NCI-H2171 treated with DMSO at 0.1 percent for 48 hours (cell line): ENCODE results near the gene CALR.

Experiments used
- DNase-seq: peaks from one replicate; lab custom pipeline; 2025; lab: John Stamatoyannopoulos, UW

Gene CALR

DNA sequence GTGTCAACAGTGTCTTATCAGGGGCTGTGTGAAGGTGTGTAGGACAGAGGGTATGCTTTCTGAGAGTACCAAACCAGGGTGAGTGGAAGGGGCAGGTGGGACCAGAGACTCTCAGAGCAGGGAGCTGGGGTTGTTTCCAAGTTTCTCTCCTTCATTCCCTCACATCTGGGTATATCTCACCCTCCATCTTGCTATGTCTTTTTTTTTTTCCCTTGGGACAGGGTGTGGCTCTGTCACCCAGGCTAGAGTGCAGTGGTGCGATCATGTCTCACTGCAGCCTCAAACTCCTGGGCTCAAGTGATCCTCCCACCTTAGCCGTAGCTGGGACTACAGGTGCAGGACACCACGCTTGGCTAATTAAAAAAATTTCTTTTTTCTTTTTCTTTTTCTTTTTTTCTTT, 41.6 kb downstream of the CALR start:
- peak; percentile 13 for DNase-seq

DNA sequence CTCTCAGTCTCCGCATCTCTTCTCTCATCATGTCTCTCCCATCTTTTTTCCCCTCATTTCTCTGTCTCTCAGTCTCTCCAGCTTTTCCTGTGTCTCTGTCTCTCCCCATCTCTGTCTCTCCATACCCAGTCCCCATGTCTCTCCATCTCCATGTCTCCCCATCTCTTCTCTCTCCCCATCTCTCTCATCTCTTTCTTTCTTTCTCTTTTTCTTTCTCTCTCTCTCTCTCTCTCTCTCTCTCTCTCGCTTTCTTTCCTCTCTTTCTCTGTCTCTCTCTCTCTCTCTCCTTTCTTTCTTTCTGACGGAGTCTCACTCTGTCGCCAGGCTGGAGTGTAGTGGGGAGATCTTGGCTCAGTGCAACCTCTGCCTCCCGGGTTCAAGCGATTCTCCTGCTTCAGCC, 44.2 kb downstream of the CALR start:
- no peak for DNase-seq

DNA sequence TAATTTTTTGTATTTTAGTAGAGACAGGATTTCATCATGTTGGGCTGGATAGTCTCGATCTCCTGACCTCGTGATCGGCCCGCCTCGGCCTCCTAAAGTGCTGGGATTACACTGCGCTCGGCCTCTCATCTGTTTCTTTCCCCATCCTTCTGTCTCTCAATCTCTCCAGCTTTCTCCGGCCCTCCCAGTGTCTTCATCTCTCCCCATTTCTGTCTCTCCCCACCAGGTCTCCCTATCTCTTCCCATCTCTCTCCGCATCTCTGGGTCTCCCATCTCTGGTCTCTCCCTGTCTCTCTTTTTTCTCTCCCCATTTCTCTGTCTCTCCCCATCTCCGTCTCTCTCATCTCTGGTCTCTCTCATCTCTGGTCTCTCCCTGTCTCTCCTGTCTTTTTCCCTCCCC, 44.7 kb downstream of the CALR start:
- peak; percentile 42 for DNase-seq

DNA sequence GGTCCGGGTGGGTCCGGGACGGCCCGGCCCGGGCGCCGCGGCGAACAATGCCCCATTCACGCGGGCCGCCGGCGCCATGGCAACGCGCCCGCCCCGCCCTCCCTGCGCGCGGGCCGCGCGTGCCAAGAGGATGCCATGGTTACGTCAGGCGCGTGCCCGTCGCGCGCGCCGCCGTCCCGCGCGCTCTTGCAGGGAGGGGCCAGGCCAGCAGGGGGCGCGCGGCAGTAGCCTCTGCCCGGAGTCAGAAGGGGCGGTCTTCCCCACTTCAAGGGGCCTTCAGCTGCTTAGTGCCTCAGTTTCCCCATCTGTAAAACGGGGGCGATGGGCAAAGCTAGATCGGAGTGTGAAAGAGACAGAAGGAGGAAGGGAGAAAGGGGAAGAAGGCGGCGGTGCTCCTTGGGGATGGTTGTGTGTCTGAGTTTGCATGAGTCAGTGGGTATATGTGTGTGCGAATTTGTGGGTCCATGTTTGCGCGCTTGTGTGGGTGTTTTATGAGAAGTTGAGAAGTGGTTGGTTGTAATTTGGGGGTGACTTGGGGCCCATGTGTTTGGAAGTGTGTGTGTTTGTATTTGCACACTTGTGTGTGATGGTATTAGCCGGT, 45.2 kb downstream of the CALR start:
- peak; percentile 75 for DNase-seq

DNA sequence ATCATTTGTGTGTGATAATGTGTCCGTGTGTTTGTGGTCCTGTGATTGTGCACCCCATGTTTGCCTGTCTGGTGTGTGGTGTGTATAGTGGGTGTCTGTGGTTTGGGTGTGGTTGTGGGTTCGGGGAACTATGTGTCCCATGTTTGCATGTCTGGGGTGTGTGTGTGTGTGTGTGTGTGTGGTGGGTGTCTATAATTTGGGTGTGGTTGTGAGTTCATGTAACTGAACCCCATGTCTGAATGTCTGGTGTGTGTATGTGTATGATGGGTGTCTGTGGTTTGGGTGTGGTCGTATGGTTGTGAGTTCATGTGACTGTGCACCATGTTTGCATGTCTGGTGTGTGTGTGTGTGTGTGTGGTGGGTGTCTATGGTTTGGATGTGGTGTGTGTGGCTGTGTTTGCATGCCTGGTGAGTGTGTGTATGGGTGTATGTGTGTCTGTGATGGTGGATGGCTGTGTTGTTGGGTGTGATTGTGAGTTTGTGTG, 45.8 kb downstream of the CALR start:
- DNase-seq: peak; percentile 53

DNA sequence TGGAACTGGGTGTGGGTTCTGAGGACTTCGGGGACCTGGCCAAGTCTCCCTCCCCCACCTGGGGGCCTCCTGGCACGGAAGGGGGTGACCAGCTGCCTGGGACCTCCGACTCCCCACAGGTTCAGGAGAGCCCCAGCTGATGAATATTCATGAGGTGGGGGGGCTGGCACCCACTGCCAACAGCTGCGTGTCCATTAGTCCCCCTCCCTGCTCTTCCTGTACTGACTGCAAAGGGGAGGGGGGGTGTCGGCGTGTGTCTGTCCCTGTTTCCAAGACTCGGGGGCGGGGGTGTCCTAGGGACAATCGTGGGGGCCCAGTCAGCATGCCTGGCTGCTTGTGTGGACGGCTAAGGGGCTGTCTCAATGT, 46.3 kb downstream of the CALR start:
- DNase-seq: peak; percentile 53

DNA sequence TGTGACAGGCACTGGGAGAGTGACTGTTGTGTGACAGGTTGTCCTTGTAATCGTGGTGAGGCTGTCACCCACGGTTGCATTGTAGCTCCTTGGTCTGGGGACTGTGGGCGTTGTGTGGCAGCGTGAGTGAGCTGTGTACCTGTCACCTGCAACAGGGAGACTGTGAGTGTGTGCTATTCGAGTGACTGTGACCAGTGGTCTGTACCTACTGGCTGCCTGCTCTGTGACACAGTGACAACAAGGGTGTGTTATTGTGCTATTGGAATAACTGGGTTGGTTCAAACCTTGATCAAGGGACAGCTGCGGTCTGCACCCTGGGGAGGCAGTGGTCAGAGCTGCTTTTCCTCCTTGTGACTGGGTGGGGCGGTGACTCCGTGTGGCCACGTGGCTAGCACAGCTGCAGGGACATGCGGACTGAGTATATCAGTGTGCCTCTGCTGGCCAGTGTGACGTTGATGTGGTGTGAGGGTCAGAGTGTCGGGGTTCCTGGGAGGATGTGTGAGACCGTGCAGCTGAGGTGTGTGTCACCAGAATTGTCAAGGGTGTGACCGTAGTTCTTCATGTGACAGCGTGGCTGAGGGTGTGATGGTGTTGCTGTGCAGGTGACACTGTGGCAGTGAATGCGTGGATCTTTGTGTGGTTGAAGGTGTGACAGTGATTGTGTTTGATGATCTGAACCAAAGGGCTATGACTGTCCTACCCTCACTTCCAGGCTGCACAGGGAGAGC, 46.8 kb downstream of the CALR start:
- DNase-seq: no peak

DNA sequence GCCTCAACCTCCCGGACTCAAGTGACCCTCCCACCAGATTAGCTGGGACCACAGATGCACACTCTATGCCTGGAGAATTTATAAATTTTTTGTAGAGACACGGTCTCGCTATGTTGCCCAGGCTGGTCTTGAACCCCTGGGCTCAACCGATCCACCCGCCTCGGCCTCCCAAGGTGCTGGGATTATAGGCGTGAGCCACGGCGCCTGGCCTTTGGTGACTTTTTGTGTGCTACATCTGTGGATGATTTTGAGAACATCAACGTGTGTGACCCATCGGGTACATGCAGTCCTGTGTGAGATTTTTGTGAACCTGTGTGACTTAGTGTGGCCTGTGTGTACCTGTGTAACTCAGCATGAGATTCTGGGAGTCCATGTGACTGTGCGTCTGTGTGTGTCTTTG, 48.3 kb downstream of the CALR start:
- no peak for DNase-seq

DNA sequence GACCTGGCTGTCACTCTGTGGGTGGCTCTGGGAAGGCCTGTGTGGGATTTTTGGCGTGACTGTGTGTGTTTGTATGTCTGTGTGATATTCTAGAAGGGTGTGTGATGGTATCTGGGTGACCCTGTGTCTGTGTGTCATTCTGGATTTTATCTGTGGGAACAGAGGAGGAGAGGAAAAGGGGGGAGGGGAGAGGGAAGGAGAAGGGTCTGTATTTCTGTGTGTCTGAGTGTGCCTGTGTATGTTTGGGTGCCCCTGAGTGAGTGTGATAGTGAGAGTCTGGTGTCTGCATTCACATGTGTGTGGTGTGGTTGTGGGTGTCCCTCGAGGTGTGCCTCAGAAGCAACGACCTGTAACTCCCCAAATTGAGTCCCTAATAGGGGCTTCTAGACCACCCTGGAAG, 48.8 kb downstream of the CALR start:
- DNase-seq: no peak

DNA sequence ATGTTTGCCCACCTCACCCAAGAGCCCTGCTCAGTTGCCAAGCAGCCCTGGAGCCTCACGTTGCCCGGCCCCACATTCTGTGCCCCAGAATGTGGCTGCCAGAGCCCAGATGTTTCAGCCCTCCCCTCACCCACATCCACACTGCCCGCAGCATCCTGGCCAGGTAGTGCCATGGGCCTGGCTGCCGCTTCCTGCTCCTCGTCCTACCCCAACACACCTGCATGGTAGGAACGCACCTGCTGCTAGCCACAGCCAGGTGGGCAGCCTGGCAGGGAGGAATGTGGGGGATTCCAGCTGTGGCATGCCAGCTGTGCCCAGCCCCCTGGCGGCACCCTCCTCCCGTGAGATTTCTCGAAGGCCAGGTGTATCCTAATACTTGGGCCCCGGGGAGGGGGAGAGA, 49.4 kb downstream of the CALR start:
- peak; percentile 15 for DNase-seq

DNA sequence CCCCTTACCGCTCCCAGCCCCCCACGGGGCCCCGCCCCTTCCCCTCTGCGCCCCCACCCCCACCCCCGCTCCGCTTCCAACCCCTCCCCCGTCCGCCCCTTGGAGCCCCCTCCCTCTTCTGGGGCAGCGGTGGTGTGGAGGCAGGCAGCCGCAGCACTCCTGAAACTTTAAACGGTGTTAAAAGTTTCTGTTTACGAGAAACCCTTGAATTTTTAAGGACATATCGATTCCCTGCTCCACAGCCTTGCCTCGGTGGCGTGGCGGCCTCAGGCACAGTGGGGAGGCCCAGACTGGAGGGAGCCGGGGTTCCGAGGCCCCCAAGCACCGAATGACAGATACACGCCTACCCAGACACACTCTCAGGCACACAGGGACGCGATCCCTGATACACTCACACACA, 52.0 kb downstream of the CALR start:
- DNase-seq: no peak

DNA sequence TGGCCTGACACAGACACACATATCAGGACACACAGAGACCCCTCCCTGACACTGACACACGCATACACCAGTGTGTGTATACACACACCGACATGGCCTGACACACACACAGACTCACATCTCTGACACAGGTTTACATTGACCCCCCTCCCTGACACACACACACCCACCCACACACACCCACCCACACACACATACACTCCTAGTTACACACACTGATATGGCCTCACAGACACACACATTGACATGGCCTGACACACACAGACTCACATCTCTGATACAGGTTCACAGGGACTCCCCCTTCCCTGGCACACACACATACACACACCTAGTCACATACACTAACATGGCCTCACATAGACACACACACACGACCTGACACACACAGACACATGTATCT, 52.4 kb downstream of the CALR start:
- DNase-seq: no peak

DNA sequence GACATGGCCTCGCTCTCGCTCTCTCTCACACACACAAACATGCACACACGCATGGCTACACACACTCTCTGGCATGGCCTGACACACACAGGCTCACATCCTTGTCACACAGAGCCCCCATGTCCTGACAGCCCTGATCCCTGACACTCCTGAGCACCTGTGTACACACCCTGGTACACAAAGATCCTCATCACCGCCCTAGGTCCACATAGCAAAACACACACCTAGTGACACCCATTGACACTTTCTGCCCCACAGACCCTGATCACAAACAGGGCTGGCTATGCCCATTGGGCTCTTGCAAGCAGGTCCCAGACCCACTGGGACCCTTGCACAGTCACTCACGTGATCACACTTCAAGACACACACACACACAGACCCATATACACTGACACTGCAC, 52.9 kb downstream of the CALR start:
- no peak for DNase-seq

DNA sequence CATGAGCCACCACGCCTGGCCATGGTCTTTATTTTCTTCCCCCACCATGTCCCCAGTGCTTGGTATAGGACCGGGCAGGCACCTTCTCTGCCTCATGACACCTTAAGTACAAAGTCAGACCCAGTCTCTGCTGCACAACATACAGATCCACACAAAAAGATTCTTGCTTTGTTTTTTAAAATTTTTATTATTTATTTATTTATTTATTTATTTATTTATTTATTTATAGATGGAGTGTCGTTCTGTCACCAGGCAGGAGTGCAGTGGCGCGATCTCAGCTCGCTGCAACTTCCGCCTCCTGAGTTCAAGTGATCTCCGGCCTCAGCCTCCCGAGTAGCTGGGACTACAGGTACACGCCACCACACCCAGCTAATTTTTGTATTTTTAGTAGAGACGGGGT, 54.3 kb downstream of the CALR start:
- no peak for DNase-seq

DNA sequence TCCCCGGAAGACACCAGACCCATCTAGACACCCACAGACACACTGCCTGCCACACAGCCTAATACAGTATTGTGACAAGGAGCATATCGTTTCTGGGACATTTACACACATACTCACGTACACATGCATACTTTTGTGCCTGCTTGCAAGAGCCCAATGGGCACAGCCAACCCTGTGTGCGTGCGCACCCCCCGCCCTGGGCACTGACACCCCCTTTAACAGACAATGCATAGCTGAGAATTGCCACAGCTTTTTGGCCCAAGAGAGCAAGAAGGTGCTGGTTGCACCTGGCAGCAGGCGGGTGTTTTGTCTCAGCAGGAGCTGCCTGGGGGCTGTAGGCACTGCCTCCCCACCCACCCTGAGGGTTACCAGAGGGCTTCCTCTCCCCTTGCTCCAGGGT, 55.2 kb downstream of the CALR start:
- DNase-seq: no peak
